IMR-90 (cell line): ENCODE results near the gene CATSPERB. TPM values are rescaled to one million over a fixed set of nuclear protein-coding genes. Genes with fewer than 3 reads are reported as not detected.

Source experiments
- ATAC-seq: fragments of 200-7000 bp; cut with Tn5 transposase; 2 replicates; pipeline ENCODE4 v1.9.1; 2020; ENCODE audit warnings: low read depth, mild to moderate bottlenecking, moderate library complexity
- BruUV-seq: library from RNA; stranded (reverse); fragments of 400-500 nt; replicated peaks from 2 replicates; lab custom pipeline; 2021; lab: Mats Ljungman, UMichigan
- CTCF ChIA-PET: fragments of 300-600 bp; formaldehyde crosslinking; extraction: SDS; loops from one replicate; lab custom pipeline; 2021; ENCODE audit warnings: antibody characterized with exemption; lab: Yijun Ruan, JAX
- POLR2A ChIA-PET: fragments of 300-600 bp; sonication (Branson Sonifier 250); formaldehyde crosslinking; loops from one replicate; lab custom pipeline; 2022; ENCODE audit warnings: antibody characterized with exemption; ENCODE audit not compliant: unreplicated experiment; lab: Charles Lee
- DNase-seq: peaks from one replicate; pipeline ENCODE4 v3.0.0; 2013
- H2AFZ ChIP-seq: replicated peaks from 2 replicates; pipeline ENCODE3; 2013; ENCODE audit warnings: low read length, mild to moderate bottlenecking; ENCODE audit not compliant: poor library complexity
- H2AK5ac ChIP-seq: 2 replicates; pipeline ENCODE4 v1.6.1; 2013; ENCODE audit warnings: low read depth, low read length, inconsistent platforms
- H2AK9ac ChIP-seq: replicated peaks from 2 replicates; pipeline ENCODE3; 2013; ENCODE audit warnings: mild to moderate bottlenecking, low read depth, low read length, moderate library complexity; ENCODE audit not compliant: poor library complexity
- H2BK120ac ChIP-seq: 2 replicates; pipeline ENCODE4 v1.6.1; 2013; ENCODE audit warnings: low read depth, low read length, inconsistent platforms
- H2BK15ac ChIP-seq: 3 replicates; pipeline ENCODE4 v1.6.1; 2013; ENCODE audit warnings: low read depth, low read length, inconsistent platforms
- H2BK20ac ChIP-seq: 2 replicates; pipeline ENCODE4 v1.6.1; 2013; ENCODE audit warnings: low read depth, mild to moderate bottlenecking, inconsistent platforms, low read length, moderate library complexity
- H2BK5ac ChIP-seq: 2 replicates; pipeline ENCODE4 v1.6.1; 2013; ENCODE audit warnings: mild to moderate bottlenecking, low read depth, low read length, inconsistent platforms; ENCODE audit not compliant: poor library complexity, severe bottlenecking
- H3K14ac ChIP-seq: replicated peaks from 2 replicates; pipeline ENCODE4 v1.6.1; 2013; ENCODE audit warnings: low read depth, low read length, inconsistent platforms
- H3K18ac ChIP-seq: 2 replicates; pipeline ENCODE4 v1.6.1; 2013; ENCODE audit warnings: low read depth, low read length, control low read depth
- H3K23ac ChIP-seq: 2 replicates; pipeline ENCODE4 v1.6.1; 2013; ENCODE audit warnings: low read depth, low read length, inconsistent platforms
- H3K27ac ChIP-seq: 2 replicates; pipeline ENCODE4 v1.5.1; 2013; ENCODE audit warnings: mild to moderate bottlenecking, control low read depth, low read length; ENCODE audit not compliant: insufficient read depth
- H3K27me3 ChIP-seq: 2 replicates; pipeline ENCODE4 v1.6.1; 2013; ENCODE audit warnings: low read length; ENCODE audit not compliant: control insufficient read depth, insufficient read depth
- H3K36me3 ChIP-seq: 2 replicates; pipeline ENCODE4 v1.6.1; 2013; ENCODE audit warnings: low read length, mixed read lengths; ENCODE audit not compliant: control insufficient read depth, insufficient read depth
- H3K4ac ChIP-seq: 2 replicates; pipeline ENCODE4 v1.6.1; 2013; ENCODE audit warnings: low read depth, low read length, inconsistent platforms
- H3K4me1 ChIP-seq: 2 replicates; pipeline ENCODE4 v1.6.1; 2013; ENCODE audit warnings: low read length, mixed read lengths; ENCODE audit not compliant: control insufficient read depth, insufficient read depth
- H3K4me2 ChIP-seq: 2 replicates; pipeline ENCODE4 v1.6.1; 2013; ENCODE audit warnings: low read depth, mild to moderate bottlenecking, control low read depth, low read length, moderate library complexity
- H3K4me3 ChIP-seq: 2 replicates; pipeline ENCODE4 v1.5.1; 2013; ENCODE audit warnings: low read depth, mild to moderate bottlenecking, control low read depth, low read length, moderate library complexity; ENCODE audit not compliant: insufficient read depth
- H3K56ac ChIP-seq: 2 replicates; pipeline ENCODE4 v1.6.1; 2013; ENCODE audit warnings: low read length, inconsistent platforms; ENCODE audit not compliant: insufficient read depth; ENCODE audit errors: extremely low read depth
- H3K79me1 ChIP-seq, 2 experiments: 2 replicates each; pipeline ENCODE4 v1.6.1; 2013; ENCODE audit warnings: low read length in 2 of 2, inconsistent platforms in 1 of 2, low read depth in 1 of 2
- H3K9ac ChIP-seq: 2 replicates; pipeline ENCODE4 v1.6.1; 2013; ENCODE audit warnings: low read depth, low read length, control low read depth
- H3K9me1 ChIP-seq: 2 replicates; pipeline ENCODE4 v1.6.1; 2013; ENCODE audit warnings: low read length, inconsistent platforms; ENCODE audit not compliant: insufficient read depth
- H3K9me3 ChIP-seq: 2 replicates; pipeline ENCODE4 v1.6.1; 2013; ENCODE audit warnings: low read length; ENCODE audit not compliant: control insufficient read depth, insufficient read depth
- H4K20me1 ChIP-seq: 2 replicates; pipeline ENCODE4 v1.6.1; 2013; ENCODE audit warnings: low read length, inconsistent platforms; ENCODE audit not compliant: insufficient read depth
- H4K5ac ChIP-seq: 2 replicates; pipeline ENCODE4 v1.6.1; 2013; ENCODE audit warnings: mild to moderate bottlenecking, low read depth, low read length, control low read depth
- H4K8ac ChIP-seq, 2 experiments: 2 replicates each; pipeline ENCODE4 v1.6.1; 2013; ENCODE audit warnings: low read depth in 2 of 2, low read length in 2 of 2, control low read depth in 1 of 2, inconsistent platforms in 1 of 2
- H4K91ac ChIP-seq: 2 replicates; pipeline ENCODE4 v1.6.1; 2013; ENCODE audit warnings: low read depth, low read length, inconsistent platforms; ENCODE audit not compliant: insufficient read depth
- CHD1 ChIP-seq: IDR thresholded peaks from 2 replicates; pipeline ENCODE4 v1.6.1; 2012; ENCODE audit warnings: low read depth, low read length, improper control_type of control experiment
- FOS ChIP-seq: fragments of 150-350 bp; IDR thresholded peaks from 2 replicates; pipeline ENCODE4 v1.6.1; 2016; ENCODE audit warnings: low read depth, low read length
- MAFK ChIP-seq: IDR thresholded peaks from 2 replicates; pipeline ENCODE4 v1.6.1; 2012; ENCODE audit warnings: low read depth, low read length, improper control_type of control experiment
- WGBS, 2 experiments: methylation state at CpG; one replicate each; pipeline versions ENCODE4 v1.1.5 to v1.1.7; 2013; ENCODE audit warnings: missing lambda C conversion rate in 2 of 2; ENCODE audit not compliant: insufficient read length in 1 of 2; ENCODE audit errors: extremely low coverage in 2 of 2; 5-methylcytosine and 5-hydroxymethylcytosine counted together
- dilution Hi-C: fragments of 300-500 bp; cut with HindIII; formaldehyde crosslinking; loops from one replicate; pipeline ENCODE4 v1.14.3; 2018; ENCODE audit warnings: low sequenced_read_pairs; ENCODE audit not compliant: unreplicated experiment
- in situ Hi-C: fragments of 300-500 bp; cut with MboI; formaldehyde crosslinking; loops from 3 replicates; pipeline ENCODE4 v1.14.3; 2019; ENCODE audit warnings: low sequenced_read_pairs, inconsistent platforms, mixed read lengths
- intact Hi-C: fragments of 100-400 bp; cut with micrococcal nuclease; formaldehyde crosslinking; loops from 2 replicates; pipeline ENCODE4 v1.10.0; 2022
- polyA plus RNA-seq, 3 experiments: library from polyadenylated mRNA; depleted of rRNA; stranded (reverse); fragments of >200 nt; gene quantifications; 2 replicates each; pipeline ENCODE4 v1.2.3, GENCODE V29; 2012; ENCODE audit warnings: low replicate concordance in 1 of 3
- total RNA-seq: library from RNA; depleted of rRNA; stranded (reverse); fragments of >200 nt; gene quantifications from 2 replicates; pipeline ENCODE4 v1.2.3, GENCODE V29; 2012

CATSPERB gene
- total and polyA plus RNA-seq, 2 of the 4 experiments (the other 2 are of a cell fraction): not detected

GRCh38 chr14:91611528-91611927 is 120.4 kb downstream of the CATSPERB start:
- ChIA-PET POLR2A (no interaction called here), CTCF (no interaction called here)
- H2BK120ac ChIP-seq: no peak overlapping the region
- H4K20me1 ChIP-seq: no peaks in the 10 kb centered on the region
- H4K91ac ChIP-seq: no peak overlapping the region
- no peaks in the 10 kb centered on the region for H3K27me3 ChIP-seq
- no peak overlapping the region for H2AK9ac ChIP-seq
- no peaks in the 10 kb centered on the region for H3K9me3 ChIP-seq
- no peak overlapping the region for H3K56ac ChIP-seq
- TF ChIP-seq CHD1 (no peak), FOS (no peak), MAFK (peak; percentile 90)
- intact Hi-C loops: no loop called here
- H2AK5ac ChIP-seq: no peak overlapping the region
- ATAC-seq (no peak), DNase-seq (no peak)
- no peaks in the 10 kb centered on the region for H3K36me3 ChIP-seq
- H4K8ac ChIP-seq: no peak overlapping the region
- WGBS, 2 experiments: no CpG with 5 or more reads among the region's 2 CpGs
- dilution Hi-C loops: no loop called here
- no peaks in the 10 kb centered on the region for H3K9me1 ChIP-seq
- no peak overlapping the region for H2AFZ ChIP-seq
- no peak overlapping the region for H4K5ac ChIP-seq
- no peak overlapping the region for H3K18ac ChIP-seq
- in situ Hi-C loops: no loop called here
- H2BK5ac ChIP-seq: no peak overlapping the region
- H3K79me1 ChIP-seq: no peaks in the 10 kb centered on the region
- no peak overlapping the region for H3K4ac ChIP-seq
- no peak overlapping the region for H3K4me3 ChIP-seq
- no peak overlapping the region for H3K14ac ChIP-seq
- H3K23ac ChIP-seq: no peak overlapping the region
- no peak overlapping the region for H2BK20ac ChIP-seq
- no peak overlapping the region for H3K27ac ChIP-seq
- no peak overlapping the region for H2BK15ac ChIP-seq
- no peak overlapping the region for H3K9ac ChIP-seq
- no peak overlapping the region for H3K4me2 ChIP-seq
- no TSS peak for BruUV-seq
- no peaks in the 10 kb centered on the region for H3K4me1 ChIP-seq
